Lower leg skin (tissue), 4 donors: ENCODE data around the gene CCDC190. TPM values are rescaled to one million over a fixed set of nuclear protein-coding genes. Genes with fewer than 3 reads are reported as not detected.

Source experiments
- DNase-seq, 2 donors: peaks; one replicate each; pipeline ENCODE4 v3.0.0-alpha.2; 2019; ENCODE audit warnings: low spot score in 2 of 2
- H3K4me3 ChIP-seq: fragments of 200-600 bp; sonication (generic); 2 replicates; pipeline ENCODE4 v1.5.1; 2017; ENCODE audit warnings: mild to moderate bottlenecking, low read depth; ENCODE audit not compliant: poor library complexity, severe bottlenecking
- POLR2A ChIP-seq, 2 donors: fragments of 450-650 bp; IDR thresholded peaks; one replicate each; pipeline ENCODE4 v1.6.1; 2016 to 2017; ENCODE audit warnings: antibody characterized with exemption in 2 of 2, mild to moderate bottlenecking in 1 of 2, moderate library complexity in 1 of 2
- WGBS, 2 donors: methylation state at CpG; one replicate each; pipeline ENCODE4 v1.1.5; 2018; 5-methylcytosine and 5-hydroxymethylcytosine counted together
- intact Hi-C: fragments of 100-400 bp; cut with DNase I; formaldehyde crosslinking; loops from one replicate; pipeline ENCODE4 v1.15.0; 2023; ENCODE audit warnings: low total_unique reads
- total RNA-seq, 4 donors: library from RNA; depleted of rRNA; stranded (reverse); fragments of >200 nt; gene quantifications; one replicate each; pipeline ENCODE4 v1.1.0, GENCODE V29; 2016
- TF ChIP-seq, protein P1 (sequence below), 3 donors: fragments of 450-650 bp; IDR thresholded peaks; one replicate each; pipeline ENCODE4 v1.5.1; 2016; ENCODE audit warnings: antibody characterized with exemption in 3 of 3, mild to moderate bottlenecking in 3 of 3, moderate library complexity in 2 of 3

Gene CCDC190
- total RNA-seq, 4 donors from 2014 or later, result not detected

DNA sequence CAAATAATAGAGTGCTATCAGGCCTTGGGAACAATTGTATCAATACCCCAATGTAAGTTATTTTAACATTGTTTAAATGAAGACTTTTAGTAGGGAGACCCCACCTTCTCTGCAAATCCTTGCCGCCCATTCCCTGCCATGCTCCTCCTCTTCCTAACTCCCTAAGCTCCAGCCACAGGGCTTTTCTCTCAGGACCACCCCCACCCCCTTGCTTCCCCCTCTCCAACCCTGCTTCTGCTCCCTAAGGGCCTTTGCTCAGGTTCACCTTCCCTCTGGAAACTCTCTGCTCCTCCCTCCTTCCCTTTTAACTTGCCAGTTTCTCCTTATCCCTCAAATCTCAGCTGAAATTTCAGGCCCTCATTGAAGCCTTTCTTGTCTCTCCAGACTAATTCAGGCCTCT, 16.8 kb downstream of the CCDC190 start:
- H3K4me3 ChIP-seq, result no peak overlapping the region
- intact Hi-C loops, result no loop called here
- DNase-seq, result no peak
- 83 to 95% methylated on average over 1 of the region's 1 CpG for WGBS, 2 donors
- TF ChIP-seq POLR2A (IDR thresholded peaks at IDR 0.05), result no peak
- TF ChIP-seq, protein P1, sequence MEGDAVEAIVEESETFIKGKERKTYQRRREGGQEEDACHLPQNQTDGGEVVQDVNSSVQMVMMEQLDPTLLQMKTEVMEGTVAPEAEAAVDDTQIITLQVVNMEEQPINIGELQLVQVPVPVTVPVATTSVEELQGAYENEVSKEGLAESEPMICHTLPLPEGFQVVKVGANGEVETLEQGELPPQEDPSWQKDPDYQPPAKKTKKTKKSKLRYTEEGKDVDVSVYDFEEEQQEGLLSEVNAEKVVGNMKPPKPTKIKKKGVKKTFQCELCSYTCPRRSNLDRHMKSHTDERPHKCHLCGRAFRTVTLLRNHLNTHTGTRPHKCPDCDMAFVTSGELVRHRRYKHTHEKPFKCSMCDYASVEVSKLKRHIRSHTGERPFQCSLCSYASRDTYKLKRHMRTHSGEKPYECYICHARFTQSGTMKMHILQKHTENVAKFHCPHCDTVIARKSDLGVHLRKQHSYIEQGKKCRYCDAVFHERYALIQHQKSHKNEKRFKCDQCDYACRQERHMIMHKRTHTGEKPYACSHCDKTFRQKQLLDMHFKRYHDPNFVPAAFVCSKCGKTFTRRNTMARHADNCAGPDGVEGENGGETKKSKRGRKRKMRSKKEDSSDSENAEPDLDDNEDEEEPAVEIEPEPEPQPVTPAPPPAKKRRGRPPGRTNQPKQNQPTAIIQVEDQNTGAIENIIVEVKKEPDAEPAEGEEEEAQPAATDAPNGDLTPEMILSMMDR (IDR thresholded peaks at IDR 0.05), result no peak

DNA sequence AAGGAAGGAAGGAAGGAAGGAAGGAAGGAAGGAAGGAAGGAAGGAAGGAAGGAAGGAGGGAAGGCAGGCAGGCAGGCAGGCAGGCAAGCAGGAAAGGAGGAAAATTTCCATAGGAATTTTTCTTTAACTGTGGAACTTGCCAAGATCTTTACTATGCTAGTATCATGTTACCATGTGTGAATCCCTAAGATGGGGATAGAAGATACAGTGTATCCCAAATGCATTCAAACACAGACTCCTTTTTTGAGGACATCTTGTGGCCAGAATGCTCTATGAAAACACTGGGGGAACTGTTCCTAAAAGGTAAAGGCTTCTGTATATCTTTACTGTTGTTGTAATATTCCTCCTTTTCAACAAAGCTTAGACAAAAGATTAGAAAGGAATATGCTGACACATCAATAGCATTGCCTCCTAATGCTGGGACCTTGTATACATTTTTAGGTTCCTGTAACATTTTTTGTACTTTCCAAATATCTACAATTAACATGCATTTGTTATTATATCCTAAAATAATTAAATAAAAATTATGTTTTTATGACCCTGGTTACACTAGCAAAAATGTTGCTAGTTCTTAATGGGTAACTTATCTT, 20.6 kb downstream of the CCDC190 start:
- no peak overlapping the region for H3K4me3 ChIP-seq
- no peak for DNase-seq
- TF ChIP-seq, protein P1 (IDR thresholded peaks at IDR 0.05), result no peak
- TF ChIP-seq POLR2A (IDR thresholded peaks at IDR 0.05), result no peak
- intact Hi-C loops, result no loop called here

DNA sequence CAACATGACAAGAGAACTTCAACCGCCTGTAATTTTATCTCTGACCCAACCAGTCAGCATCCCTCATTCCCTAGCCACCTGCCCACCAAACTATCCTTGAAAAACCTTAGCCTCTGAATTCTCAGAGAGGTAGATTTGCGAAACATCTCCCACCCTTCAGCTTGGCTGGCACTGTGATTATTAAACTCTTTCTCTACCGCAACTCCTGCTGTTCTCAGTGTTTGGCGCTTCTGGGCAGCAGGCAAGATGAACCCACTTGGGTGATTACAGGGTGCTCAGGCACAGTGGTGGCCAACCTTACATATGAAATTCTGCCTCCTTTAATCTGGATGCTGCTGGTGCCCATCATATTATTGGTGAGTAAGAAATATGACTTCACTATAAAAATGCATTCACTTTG, 22.1 kb downstream of the CCDC190 start:
- no peak for DNase-seq
- intact Hi-C loops, result no loop called here
- TF ChIP-seq, protein P1 (IDR thresholded peaks at IDR 0.05), result no peak
- TF ChIP-seq POLR2A (IDR thresholded peaks at IDR 0.05), result no peak
- H3K4me3 ChIP-seq, result no peak overlapping the region
- 94 to 98% methylated on average over 4 of the region's 4 CpGs for WGBS, 2 donors

DNA sequence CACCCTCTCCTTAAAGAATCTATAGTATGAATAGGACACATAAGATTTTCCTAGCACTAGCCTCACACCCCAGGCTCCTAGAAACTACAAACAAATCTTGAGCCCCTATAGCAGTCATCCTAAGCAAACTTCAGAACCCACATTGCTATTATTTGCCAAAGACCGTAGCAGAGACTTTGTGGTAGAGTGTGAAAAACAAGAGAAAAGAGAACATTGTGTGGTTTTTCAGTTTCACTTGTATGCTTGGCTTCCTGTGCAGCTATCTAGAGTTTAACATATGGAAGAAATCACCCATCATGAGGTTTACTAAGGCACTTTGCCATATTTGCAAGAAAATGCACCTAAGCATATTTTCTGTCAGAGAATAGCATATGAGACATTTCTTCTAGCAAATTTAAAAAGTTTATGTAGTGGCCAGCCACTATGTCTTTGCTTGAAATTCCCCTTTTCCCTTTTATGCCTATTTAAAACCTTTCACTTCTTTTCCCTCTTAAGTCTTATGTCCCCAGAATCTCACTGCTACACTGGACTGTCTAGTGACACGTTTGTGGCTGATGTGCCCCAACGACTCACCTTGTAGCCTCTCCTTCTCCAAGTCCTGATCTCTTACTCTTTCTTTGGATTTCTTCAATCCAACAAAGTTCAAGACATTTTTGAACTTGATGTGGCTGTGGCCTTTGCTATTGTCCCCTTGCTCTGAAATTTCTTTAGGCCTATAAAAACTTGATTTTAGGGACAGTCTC, 25.6 kb downstream of the CCDC190 start:
- WGBS, 2 donors, result 52 to 71% methylated on average over 3 of the region's 3 CpGs
- TF ChIP-seq, protein P1 (IDR thresholded peaks at IDR 0.05), result no peak
- TF ChIP-seq POLR2A (IDR thresholded peaks at IDR 0.05), result no peak
- intact Hi-C loops, result no loop called here
- no peak for DNase-seq
- H3K4me3 ChIP-seq, result no peak overlapping the region

DNA sequence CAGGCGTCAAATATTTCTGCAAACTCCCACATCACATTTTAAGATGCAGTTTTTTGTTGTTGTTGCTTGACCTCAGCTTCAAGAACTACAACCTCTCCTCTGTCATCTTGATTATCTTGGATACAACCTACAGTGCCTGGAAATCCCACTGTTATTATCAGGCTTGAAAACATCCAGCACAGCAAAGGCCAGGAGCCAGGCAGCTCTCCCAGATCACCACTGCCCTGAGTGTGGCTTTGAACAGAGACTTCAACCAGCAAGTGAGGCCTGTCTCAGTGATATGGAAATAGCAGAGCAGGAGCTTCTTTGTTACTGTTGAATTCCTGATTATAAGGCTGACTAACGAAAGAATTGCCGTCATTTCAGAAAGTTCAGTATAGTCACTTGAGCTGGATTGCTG, 28.5 kb downstream of the CCDC190 start:
- H3K4me3 ChIP-seq, result no peak overlapping the region
- TF ChIP-seq POLR2A (IDR thresholded peaks at IDR 0.05), result no peak
- TF ChIP-seq, protein P1 (IDR thresholded peaks at IDR 0.05), result no peak
- DNase-seq, result no peak
- intact Hi-C loops, result no loop called here
- 57 to 95% methylated on average over 3 of the region's 3 CpGs for WGBS, 2 donors
